Astrocyte of the spinal cord (primary cell): ENCODE data around the gene LYPD6B.

Experiments
- DNase-seq: peaks from one replicate; pipeline ENCODE4 v3.0.0; 2011; ENCODE audit warnings: low read depth, low spot score
- H3K4me3 ChIP-seq: 2 replicates; pipeline ENCODE4 v1.5.1; 2011; ENCODE audit warnings: low read depth, mild to moderate bottlenecking, low read length, moderate library complexity
- CTCF ChIP-seq: IDR thresholded peaks from 2 replicates; pipeline ENCODE4 v1.5.1; 2012; ENCODE audit warnings: low read depth, mild to moderate bottlenecking, low read length, inconsistent platforms
- in situ Hi-C: cut with HindIII; loops from 2 replicates; pipeline ENCODE4 v1.10.0; 2017; ENCODE audit warnings: low sequenced_read_pairs

LYPD6B gene

GRCh38 chr2:148996805-148997204 is 41.7 kb upstream of the LYPD6B start:
- no peak for TF ChIP-seq CTCF
- DNase-seq, result no peak
- no peak overlapping the region for H3K4me3 ChIP-seq
- in situ Hi-C loops, result no loop called here

- in situ Hi-C loops, result no loop called here
Observed at GRCh38 chr2:148998165-148998830, 40.2 kb upstream of the LYPD6B start.

GRCh38 chr2:148998831-148999200 is 39.7 kb upstream of the LYPD6B start:
- in situ Hi-C loops, result no loop called here

More at GRCh38 chr2:148998165-148998830, 40.2 kb upstream of the LYPD6B start:
- no peak for TF ChIP-seq CTCF
- no peak overlapping the region for H3K4me3 ChIP-seq
- DNase-seq, result no peak

GRCh38 chr2:148999451-148999921 is 39.0 kb upstream of the LYPD6B start:
- TF ChIP-seq CTCF, result no peak
- no peak overlapping the region for H3K4me3 ChIP-seq
- no peak for DNase-seq
- in situ Hi-C loops, result no loop called here

More at GRCh38 chr2:148998831-148999200, 39.7 kb upstream of the LYPD6B start:
- no peak for DNase-seq
- TF ChIP-seq CTCF, result no peak
- no peak overlapping the region for H3K4me3 ChIP-seq

GRCh38 chr2:149000158-149000938 is 38.2 kb upstream of the LYPD6B start:
- peak; percentile 13 for DNase-seq
- in situ Hi-C loops, result no loop called here
- H3K4me3 ChIP-seq, result no peak overlapping the region
- no peak for TF ChIP-seq CTCF

GRCh38 chr2:149001496-149001895 is 37.0 kb upstream of the LYPD6B start:
- DNase-seq, result no peak
- in situ Hi-C loops, result no loop called here
- H3K4me3 ChIP-seq, result no peak overlapping the region
- TF ChIP-seq CTCF, result no peak
